GM19468 (cell line): Measurements from ENCODE around the gene SYT15.
"Not testable (repeated sequence)": the region's sequence is repeated elsewhere in the genome, so short reads cannot be mapped to it uniquely, and the experiment has no call there.

Experiments used
- ATAC-seq: cut with Tn5 transposase; IDR thresholded peaks from one replicate; pipeline ENCODE4 v1.9.1; 2021; ENCODE audit warnings: mild to moderate bottlenecking, moderate library complexity, moderate number of reproducible peaks; ENCODE audit not compliant: unreplicated experiment; ENCODE audit errors: extremely low read depth

The SYT15 gene

DNA sequence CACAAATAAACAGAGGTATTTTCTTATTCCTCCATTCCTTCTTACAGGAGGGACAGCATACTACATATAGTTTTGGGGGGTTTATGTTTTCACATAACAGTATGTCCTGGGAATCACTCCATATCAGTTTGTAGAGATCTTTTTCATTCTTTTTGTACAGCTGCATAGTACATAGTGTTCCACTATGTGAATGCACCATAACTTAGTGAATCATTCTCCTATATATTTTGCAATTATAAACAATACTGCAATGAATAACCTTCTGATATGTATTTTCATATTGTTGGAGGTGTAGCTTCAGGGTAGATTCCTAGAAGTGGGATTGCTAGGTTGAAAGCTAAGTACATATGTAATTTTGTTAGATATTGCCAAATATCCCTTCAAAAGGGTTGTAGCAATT is 61.1 kb downstream of the SYT15 start:
- not testable (repeated sequence) for ATAC-seq
